Activated T-cell treated with anti-CD3 and anti-CD28 coated beads, Interleukin-2, amount 50 U/mL, for 1 hour (primary cell): Measurements from ENCODE around the gene AGK.
"Not testable (repeated sequence)": the region's sequence is repeated elsewhere in the genome, so short reads cannot be mapped to it uniquely, and the experiment has no call there.

Experiments used
- DNase-seq: peaks from one replicate; pipeline ENCODE4 v3.0.0-alpha.2; 2020

AGK gene

DNA sequence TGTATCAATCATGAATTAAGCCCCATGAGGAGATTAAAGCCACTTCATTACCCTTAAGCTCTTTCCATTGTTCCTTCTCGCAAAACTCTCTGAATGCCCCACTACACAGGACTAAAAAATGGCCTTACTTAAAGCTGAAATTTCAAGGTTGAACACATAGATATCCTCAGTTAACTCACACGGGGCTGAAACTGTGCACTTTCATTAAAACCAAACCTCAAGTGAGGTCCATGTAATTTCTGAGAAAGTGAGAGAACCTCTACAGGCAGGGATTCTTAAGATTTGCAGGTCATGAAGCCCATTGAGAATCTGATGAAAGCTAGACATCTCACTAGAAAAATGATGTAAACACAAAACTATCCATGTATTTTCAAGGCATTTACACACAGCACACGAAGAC lies 134.9 kb downstream of the AGK start:
- DNase-seq: no peak

DNA sequence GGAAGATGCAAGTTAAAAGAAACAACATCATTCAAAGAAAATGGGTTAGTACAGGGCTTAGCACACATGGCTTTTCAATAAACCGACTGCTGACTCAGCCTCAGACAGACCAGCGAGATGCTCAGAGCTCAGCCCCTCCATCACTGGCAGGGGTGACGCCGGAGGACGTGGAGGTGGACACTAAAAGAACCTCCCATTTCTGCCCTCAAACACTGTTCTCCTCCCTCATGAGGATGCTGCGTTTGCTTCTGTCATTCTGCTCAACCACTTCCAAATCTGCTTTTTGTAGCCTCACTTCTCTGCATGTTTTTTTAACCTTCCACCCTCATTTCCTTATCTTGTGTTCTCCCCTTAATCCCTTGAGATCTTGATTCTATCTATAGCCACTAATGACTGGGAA lies 135.5 kb downstream of the AGK start:
- DNase-seq: no peak

DNA sequence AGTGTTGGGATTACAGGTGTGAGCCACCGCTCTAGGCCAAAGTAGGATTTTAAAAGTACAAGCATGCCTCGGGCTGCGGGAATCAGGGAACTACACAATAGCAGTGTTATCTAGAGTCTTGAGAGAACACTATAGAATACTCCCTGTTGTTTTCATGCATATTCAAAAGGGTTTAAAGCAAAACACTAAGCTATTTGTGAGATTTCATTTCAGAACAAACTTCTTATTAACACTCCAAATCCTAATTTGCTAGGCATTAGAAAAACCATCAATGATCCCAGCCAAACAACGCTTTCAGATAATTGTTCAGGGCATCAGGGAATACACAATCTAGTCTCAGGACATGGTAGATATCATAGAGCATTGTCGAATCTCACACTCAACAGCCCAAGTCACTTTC lies 136.8 kb downstream of the AGK start:
- no peak for DNase-seq

DNA sequence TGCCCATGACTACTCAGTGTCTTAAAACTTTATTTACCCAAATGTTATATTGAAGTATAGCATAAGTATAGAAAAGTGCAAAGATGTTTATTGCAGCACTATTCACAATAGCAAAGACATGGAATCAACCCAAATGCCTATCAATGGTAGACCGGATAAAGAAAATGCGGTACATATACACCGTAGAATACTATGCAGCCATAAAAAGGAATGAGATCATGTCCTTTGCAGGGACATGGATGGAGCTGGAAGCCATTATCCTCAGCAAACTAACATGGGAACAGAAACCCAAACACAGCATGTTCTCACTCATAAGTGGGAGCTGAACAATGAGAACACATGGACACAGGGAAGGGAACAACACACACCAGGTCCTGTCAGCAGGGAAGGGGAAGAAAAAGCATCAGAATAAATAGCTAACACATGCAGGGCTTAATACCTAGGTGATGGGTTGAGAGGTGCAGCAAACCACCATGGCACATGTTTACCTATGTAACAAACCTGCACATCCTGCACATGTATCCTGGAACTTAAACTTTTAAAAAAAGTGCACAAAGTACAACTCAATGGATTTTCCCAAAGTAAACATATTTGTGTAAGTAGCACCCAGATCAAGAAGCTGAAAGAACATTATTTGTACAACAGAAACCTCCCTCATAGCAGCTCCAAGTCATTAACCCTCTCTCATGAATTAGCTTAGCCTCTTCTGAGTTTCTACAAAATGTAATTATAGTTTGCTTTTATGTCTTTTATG lies 138.0 kb downstream of the AGK start:
- DNase-seq: not testable (repeated sequence)

DNA sequence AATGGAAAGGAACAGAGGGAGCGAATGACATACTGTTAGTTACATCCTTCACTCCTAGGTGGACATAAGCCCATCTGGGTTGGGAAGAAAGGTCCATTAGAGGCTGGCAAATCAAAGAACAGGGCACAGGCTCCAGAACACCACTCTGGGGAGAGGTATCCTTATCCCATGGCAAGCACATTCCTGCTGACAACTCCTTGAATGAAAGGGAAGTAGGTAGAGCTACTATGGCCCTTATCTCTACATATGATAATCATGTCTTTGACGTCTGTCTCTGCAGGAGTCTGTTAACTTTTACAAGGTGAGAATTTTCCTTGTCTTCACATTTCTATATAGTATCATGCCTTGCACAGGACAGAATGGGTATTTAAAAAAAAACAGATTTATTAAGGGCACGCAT lies 140.3 kb downstream of the AGK start:
- DNase-seq: no peak

DNA sequence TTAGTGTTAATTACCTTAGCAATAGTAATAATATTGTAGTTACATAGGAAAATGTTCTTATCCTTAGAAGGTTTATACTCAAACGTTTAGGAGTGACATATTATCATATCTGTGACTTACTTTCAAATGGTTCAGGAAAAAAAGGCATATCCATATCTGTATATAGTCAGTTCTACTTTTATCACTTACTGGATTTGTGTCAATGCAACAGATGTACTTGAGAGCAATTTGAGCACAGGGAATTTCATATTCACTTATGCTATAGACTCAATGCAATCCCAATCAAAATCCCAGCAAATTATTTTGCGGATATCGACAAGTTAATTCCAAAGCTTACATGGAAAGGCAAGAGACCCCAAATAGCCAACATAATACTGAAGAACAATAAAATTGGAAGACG lies 140.8 kb downstream of the AGK start:
- DNase-seq: no peak

DNA sequence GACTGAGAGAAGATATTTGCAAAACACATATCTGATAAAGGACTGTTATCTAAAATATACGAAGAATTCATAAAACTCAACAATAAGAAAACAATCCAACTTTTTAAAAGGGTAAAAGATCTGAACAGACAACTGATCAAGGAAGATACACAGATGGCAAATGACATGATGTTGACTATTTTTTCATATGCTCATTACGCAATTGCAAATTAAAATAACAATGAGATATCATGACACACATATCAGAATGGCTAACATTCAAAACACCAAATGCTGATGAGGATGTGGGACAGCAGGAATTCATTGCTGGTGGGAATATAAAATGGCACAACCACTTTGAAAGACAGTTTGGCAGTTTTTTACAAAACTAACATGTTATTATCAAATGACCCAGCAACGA lies 141.9 kb downstream of the AGK start:
- DNase-seq: no peak

DNA sequence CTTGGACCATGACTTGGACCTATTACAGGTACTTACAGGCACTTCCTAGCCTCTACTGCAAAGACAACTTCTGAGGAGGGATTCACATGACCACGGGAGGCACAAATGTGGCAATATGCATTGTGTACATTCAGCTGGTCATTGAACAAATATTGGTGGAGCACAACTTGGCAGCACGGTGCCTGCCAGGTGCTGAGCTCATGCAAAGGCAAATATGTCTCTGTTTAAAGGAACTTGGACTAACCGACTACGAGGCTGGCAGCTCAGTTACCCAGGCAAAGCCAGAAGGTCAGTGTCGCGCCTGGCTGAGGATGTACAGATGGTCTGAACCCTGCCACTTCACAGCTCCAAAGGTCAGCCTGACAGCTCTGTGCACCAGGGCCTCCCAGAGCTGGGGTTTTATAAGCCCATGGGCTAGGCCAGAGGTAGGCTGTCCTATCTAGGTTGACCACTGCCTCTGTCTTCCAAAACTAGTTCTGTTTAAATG lies 144.6 kb downstream of the AGK start:
- no peak for DNase-seq

DNA sequence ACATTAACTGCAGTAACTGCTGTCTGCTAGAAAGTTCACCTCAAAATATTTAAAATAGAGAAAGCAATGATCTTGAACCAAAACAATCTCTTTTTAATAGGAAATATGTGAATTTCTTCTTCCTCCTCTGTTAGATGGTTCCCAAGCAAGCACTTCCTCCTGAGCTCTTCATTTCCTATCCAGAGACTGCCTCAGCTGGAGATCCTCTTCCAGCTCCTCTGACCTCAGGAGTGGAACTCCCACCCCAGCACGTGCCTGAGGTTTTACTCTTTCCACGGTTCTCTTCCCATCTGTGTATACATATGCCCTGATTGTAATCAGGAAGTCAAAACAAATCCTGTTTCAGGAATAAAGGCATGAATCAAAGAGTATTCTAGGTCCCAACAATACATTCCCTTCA lies 145.1 kb downstream of the AGK start:
- DNase-seq: no peak

DNA sequence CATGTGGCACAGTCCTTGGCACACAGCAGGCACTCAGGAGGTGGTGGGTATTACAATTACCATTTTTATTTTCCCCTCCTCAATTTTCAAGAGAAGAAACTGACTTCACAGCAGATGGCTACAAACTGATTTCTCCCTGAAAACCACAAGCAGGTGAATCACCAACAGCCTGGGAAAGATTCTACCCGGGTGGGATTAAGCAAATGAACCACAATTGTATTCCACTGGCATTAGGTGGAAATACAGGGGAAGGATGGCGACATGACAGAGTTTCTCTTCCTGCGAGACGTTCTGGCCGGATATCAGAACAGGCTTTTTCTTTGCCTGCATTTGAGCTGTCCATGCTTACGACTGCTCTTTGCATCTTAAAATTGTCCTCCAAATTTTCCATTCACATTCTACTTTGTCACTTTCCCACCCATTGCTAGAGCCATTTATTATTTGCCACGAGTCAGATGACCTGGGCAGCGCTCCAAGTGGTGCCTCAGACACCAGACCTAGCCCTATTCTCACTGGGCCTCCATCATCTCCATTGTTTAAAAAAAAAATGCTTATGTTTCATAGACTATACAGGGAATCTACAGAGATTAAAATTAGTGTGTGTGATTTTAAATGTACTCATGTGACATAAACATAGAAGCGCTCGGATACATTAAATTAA lies 146.1 kb downstream of the AGK start:
- no peak for DNase-seq

DNA sequence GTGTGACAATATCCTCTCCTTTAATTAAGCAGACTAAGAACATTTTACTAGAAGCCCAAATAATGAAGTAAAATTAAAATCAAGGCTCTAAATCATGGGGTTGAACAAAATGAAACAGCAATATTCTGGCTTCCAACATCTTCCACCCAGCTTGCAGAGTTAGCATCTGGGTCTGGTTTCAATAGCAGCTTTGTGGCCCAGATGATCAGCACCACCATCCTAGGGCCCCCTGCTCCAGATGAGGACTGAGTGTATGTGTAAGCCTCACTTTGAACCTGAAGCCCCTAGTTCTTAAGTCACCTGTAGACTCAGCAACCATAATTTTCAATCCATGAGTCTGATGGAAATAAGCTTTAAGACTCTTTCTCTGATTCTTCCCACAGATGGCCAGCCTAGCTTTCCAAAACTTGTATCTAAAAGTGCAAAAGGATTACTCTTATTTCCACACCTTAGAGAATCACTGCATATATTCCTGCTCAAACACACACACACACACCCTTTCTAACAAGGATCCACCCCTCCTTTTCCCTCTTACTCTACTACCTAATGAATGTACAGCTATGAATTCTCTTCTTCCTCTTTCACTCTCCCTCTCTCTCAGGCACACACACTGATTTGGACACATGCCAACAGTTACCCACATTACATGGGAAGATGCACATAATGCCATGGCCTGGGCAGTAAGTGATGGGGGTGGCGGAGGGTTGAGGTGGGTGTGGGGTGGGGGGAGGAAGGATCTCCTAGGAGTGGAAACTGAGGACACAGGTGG lies 147.2 kb downstream of the AGK start:
- no peak for DNase-seq

DNA sequence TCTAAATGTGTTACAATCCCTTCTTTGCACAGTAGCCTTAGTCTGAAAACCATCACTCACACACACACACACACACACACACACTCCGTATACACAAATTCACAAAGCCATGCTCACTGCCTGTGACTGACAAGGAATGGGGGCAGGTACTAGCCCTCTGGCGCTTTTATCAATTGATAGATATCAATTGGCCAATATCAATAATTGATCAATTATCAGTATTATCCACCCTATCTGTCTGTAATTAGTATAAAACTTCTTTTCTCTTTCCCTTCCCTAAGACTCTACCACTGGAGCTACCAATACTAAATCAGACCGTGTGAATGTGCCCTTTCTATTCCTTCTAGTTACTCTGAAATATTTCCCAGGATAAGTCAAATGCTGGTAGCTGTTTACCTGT lies 148.7 kb downstream of the AGK start:
- DNase-seq: no peak

DNA sequence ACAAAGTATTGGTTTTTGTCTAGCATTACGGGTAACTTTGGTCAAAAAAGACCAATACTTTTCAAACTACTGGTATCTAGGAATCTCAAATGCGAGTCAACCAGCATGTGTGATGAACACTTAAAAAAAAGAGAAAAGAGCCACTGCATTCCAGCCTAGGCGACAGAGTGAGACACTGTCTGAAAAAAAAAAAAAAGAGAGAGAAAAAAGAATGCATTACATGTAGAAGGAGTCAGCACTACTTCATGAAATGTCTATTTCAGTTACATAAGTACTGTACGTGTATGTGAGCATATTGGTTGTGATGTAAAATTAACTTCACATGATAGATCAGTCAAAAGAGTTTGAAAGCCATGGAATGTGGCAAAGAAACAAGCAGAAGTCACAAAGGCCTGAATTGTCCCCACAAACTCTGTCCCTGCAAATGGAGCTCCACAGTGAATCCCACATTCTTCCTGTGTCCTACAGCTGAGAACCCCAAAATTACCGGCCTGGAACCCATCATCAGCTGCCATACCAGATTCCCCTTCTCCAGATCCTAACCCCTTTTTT lies 149.2 kb downstream of the AGK start:
- no peak for DNase-seq

DNA sequence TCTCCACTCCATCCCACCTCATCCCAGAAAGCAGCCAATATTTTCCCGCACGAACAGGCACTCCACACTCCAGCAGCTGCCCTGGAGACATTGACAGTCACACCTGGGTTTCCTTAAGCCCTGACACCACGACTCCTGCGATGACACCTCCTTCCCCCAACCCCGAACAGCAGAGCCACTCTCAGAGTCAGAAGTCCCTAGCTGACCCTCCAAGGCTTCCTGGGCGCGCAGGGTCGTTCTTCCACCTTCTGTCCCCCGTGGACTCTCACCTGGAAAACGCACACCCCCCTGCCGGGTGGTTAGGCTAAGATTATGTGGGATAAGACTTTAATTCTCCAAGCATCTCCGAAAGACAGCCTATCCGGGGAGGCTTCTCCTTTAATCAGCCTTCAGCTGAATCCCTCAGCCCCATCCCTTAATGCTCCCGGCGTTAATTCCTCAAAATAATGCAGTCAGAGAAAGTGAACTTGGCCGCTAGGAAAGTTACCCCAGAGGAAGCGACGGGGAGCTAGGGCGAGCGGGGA lies 149.7 kb downstream of the AGK start:
- DNase-seq: peak; percentile 24

DNA sequence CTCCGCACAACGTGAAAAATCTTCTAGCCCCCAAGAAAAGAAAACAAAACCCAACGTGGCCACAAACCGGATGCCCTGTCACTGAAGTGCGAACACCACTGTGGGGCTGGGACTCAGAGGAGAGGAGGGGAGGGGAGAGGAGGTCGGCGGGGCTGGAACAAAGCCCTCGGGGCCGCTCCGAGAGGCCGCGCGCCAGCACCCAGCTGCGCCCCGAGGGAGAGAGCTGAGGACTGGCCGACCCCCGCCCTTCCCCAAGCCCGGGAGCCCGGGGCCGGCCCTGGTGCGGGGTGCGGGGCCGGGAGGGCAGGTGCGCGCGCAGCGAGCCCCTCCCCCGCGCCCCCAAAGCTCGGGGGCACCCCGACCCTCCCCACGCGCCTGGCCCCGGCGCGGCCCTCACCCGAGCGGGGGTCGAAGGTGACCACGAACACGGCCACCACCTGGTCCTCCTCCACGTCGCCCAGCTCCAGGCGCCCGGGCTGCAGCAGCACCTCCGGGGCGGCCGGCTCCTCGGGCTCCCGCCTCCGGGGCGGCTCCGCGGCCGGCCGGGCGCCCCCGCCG lies 150.4 kb downstream of the AGK start:
- DNase-seq: peak; percentile 70

DNA sequence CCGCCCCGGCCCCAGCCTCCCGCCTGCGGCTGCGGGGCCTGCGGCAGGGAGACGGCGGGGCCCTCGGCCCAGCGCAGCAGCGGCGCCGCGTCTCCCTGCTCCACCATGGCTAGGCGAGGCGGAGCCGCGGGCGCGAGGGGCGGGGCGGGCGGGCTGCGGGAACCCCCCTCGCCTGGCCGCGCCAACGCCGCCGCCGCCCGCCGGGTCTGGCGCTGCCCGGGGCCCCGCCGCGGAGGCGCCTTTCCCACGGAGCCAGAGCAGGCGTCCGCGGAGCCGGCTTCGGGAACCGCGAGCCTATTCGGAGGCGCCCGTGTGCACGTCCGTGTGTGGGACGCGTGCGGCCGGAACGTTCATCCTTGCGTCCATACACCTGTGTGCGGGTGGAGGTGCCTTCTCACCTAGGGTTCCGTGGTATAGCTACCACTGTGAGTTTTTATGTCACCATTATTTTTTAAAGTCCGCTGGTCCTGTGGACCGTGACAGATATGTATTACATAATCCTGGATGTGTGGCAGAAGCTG lies 150.9 kb downstream of the AGK start, which contains the start of gene DENND11:
Gene DENND11, minus strand, starts transcription at position 120 of the 521 bp plus-strand sequence. Its CDS starts 13 bp downstream, at position 107.
- peak; percentile 68 for DNase-seq

DNA sequence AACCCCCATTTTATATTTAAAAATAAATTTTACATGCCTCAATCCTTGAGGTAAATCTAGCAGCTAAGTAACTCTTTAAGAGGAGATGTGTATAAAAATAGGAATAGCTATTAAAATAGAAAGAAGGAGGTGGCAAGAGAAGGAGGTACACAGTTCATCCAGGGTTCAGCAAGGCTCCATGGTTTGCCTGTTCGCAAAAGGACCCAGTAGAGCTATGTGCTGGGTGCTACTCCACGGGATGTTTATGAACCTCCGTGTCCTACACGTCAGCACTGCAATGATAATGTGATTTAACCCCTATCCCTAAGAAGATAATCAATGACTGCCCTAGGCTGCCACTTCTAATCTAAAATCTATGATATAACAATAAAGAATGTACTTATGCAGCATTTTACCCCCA lies 151.7 kb downstream of the AGK start:
- DNase-seq: no peak

DNA sequence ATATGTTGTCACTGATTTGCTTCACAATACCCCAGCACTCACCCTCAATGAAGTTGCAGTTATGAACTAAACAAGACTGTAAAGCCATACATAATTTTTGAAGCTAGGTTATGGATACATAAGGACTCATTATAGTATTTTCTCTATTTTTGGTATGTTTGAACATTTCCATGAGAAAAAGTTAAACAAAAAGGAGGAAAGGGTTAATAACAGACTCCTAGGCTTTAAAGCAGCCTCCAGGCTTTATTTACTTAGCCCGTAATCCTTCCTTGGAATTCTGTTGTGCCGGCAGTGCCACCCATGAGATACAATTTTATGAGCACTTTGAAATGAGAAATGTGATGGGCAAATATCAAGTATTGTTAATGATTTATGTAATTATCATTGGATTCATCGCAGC lies 152.9 kb downstream of the AGK start:
- DNase-seq: no peak

DNA sequence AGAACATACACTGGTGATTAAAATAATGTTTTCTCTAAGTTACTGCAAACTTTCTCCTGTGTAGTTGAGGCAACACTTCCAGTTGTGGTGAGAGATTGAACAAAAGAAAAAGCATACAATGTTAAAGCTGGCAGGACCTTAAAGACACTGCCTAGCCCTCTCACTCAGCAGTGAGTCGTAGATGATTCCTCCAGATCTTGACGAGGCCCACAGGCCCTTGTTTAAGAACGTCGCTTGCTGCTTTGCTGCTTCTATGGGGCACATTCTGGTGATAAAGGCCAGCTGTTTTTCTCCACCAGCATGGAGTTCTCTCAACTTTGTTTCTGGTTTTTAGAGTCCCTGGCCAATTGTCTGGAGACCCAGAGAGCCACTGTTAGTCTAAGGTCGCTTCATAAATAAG lies 153.5 kb downstream of the AGK start:
- DNase-seq: no peak
